ENCODE measurements around the gene KLRC4.

The KLRC4 gene, protein sequence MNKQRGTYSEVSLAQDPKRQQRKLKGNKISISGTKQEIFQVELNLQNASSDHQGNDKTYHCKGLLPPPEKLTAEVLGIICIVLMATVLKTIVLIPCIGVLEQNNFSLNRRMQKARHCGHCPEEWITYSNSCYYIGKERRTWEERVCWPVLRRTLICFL

DNA sequence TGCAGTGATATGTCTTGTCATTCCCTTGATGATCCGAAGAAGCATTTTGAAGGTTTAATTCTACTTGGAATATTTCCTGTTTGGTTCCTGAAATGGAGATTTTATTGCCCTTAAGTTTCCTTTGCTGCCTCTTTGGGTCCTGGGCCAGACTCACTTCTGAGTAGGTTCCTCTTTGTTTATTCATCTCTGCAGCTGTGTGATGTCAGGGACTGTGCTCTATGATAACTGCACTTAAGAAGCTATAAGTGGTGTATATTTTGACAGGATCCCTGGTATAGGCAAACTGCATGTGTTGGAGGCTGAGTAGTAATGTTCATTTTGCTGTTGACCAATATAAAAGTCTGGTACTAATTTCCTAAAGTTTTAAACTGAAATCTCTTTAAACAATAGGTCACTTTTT lies at the start of gene KLRC4:
KLRC4 (minus strand) TSS at position 366 of the 400 bp plus-strand sequence; CDS start at position 184, 182 bp downstream.
- TF ChIP-seq, protein P1, sequence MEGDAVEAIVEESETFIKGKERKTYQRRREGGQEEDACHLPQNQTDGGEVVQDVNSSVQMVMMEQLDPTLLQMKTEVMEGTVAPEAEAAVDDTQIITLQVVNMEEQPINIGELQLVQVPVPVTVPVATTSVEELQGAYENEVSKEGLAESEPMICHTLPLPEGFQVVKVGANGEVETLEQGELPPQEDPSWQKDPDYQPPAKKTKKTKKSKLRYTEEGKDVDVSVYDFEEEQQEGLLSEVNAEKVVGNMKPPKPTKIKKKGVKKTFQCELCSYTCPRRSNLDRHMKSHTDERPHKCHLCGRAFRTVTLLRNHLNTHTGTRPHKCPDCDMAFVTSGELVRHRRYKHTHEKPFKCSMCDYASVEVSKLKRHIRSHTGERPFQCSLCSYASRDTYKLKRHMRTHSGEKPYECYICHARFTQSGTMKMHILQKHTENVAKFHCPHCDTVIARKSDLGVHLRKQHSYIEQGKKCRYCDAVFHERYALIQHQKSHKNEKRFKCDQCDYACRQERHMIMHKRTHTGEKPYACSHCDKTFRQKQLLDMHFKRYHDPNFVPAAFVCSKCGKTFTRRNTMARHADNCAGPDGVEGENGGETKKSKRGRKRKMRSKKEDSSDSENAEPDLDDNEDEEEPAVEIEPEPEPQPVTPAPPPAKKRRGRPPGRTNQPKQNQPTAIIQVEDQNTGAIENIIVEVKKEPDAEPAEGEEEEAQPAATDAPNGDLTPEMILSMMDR (conservative IDR thresholded peaks at IDR 0.05; ENCODE audit: control insufficient read depth, insufficient read depth, low read depth, low read length) = no peak
- DNase-seq (ENCODE audit: low read depth) = peak; percentile 22

DNA sequence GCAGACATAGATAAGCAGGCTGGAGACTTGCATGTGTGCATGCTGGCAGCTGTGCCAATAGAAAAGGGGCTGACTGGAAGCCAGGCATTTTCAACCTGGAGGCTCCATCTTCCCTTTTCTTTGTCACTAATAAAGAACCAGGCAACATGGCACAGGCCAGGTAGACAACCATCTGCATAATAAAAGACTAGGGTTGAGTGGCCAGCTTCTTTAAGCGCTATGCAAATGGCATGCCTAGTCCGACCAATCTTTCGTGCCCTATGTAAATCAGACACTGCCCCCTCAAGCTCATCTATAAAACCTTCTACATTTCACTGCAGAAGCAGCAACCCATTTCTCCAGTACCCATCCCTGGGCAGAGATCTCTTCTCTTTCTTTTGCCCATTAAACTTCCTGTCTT lies 48.2 kb upstream of the KLRC4 start:
- H3K4me3 ChIP-seq (ENCODE audit: control insufficient read depth, low read depth, low read length) = no peak overlapping the region
- TF ChIP-seq, protein P1 (conservative IDR thresholded peaks at IDR 0.05; ENCODE audit: control insufficient read depth, insufficient read depth, low read depth, low read length) = no peak
- no peak for DNase-seq (ENCODE audit: low read depth)

More for the DNA sequence above, at the start of gene KLRC4:
- no peak within 1 kb of the TSS for H3K4me3 ChIP-seq (ENCODE audit: control insufficient read depth, low read depth, low read length)

DNA sequence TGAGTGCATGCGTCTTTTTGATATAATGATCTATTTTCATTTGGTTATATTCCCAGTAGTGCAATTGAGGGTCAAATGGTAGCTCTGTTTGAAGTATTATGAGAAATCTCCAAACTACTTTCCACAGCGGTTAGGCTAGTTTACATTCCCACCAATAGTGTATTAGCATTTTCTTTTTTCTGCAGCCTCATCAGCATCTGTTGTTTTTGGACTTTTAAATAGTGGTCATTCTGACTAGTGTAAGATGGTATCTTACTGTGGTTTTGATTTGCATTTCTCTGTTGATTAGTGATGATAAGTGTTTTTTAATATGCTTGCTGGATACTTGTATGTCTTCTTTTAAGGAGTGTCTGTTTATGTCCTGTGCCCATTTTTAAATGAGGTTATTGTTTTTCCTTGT lies 47.3 kb upstream of the KLRC4 start:
- H3K4me3 ChIP-seq (ENCODE audit: control insufficient read depth, low read depth, low read length) = no peak overlapping the region
- TF ChIP-seq, protein P1 (conservative IDR thresholded peaks at IDR 0.05; ENCODE audit: control insufficient read depth, insufficient read depth, low read depth, low read length) = no peak
- no peak for DNase-seq (ENCODE audit: low read depth)

DNA sequence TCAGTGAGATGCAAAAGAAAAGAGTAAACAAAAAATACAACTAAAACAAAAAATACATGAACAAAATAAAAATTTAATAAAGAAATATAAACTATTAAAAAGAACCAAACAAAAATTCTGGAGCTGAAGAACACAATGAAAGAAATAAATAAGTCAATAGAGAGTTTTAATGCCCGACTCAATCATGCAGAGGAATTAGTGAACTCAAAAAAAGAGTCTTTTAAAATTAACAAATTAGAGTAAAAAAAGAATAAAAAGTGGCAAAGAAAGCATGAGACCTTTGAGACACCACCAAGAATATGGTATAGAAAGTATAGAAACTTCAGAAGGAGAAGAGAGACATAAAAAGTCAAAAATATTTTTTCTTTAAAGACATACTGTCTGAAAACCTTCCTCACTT lies 46.2 kb upstream of the KLRC4 start:
- DNase-seq (ENCODE audit: low read depth) = no peak
- TF ChIP-seq, protein P1 (conservative IDR thresholded peaks at IDR 0.05; ENCODE audit: control insufficient read depth, insufficient read depth, low read depth, low read length) = no peak
- no peak overlapping the region for H3K4me3 ChIP-seq (ENCODE audit: control insufficient read depth, low read depth, low read length)

DNA sequence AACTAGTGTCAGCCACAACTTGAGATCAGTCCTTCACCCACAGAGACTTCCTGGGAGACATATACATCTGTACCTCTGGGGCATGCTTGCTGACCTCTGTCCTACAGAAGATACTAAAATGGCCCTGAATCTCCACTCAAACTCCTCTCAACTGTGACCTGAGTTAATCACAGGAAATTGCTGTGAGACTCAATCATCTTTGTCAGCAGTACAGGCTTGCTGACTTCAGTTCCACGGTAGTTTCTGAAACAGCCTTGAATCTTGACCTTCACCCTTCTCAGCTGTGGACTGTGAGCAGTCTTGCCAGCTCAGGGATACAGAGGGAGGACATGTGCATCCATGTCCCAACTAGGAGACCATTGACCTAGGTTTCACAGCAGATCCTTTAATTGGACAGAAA lies 45.0 kb upstream of the KLRC4 start:
- peak; percentile 12 for DNase-seq (ENCODE audit: low read depth)
- TF ChIP-seq, protein P1 (conservative IDR thresholded peaks at IDR 0.05; ENCODE audit: control insufficient read depth, insufficient read depth, low read depth, low read length) = no peak
- no peak overlapping the region for H3K4me3 ChIP-seq (ENCODE audit: control insufficient read depth, low read depth, low read length)

DNA sequence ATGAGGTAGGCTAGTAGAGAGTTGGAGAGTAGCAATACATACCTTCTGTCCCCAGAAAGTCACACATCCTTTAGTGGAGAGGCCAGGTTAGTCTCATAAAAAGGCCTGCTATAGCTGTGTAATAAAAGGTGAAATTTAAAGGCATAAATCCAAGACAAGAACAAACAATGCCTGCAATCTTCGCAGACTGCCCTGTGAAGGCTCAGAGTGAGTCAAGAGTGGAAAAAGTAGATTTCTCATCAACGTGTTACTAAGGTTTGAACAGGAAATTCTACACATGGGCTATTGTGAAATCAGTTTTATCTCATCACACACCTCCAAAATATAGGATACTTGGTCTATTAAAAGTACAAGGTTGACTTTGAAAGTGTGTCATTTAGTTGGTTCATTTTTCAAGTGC lies 43.6 kb upstream of the KLRC4 start, which contains the start of gene KLRC1:
KLRC1 (minus strand) TSS at position 222 of the 400 bp plus-strand sequence. CDS start 2,221 bp downstream, outside the sequence.
- no peak within 1 kb of the TSS for H3K4me3 ChIP-seq (ENCODE audit: control insufficient read depth, low read depth, low read length)
- TF ChIP-seq, protein P1 (conservative IDR thresholded peaks at IDR 0.05; ENCODE audit: control insufficient read depth, insufficient read depth, low read depth, low read length) = no peak
- DNase-seq (ENCODE audit: low read depth) = peak; percentile 4
